Endothelial cell of umbilical vein (primary cell): ENCODE data around the gene GSX2.

Source experiments
- EZH2 ChIP-seq: IDR thresholded peaks from 2 replicates; pipeline ENCODE4 v1.6.1; 2012; ENCODE audit warnings: borderline replicate concordance, low read depth, mild to moderate bottlenecking, moderate library complexity, low read length, inconsistent platforms; ENCODE audit not compliant: severe bottlenecking
- POLR2A ChIP-seq: IDR thresholded peaks from 2 replicates; pipeline ENCODE4 v1.6.1; 2012; ENCODE audit warnings: low read depth, mild to moderate bottlenecking, control low read depth, low read length
- POLR2AphosphoS5 ChIP-seq: IDR thresholded peaks from 2 replicates; pipeline ENCODE4 v1.6.1; 2012; ENCODE audit warnings: low read depth, mild to moderate bottlenecking, control low read depth, low read length, moderate library complexity; ENCODE audit not compliant: insufficient read depth
- TF ChIP-seq, protein P1 (sequence below), 2 donors: IDR thresholded peaks; 1 replicate in 1 of 2; 2 replicates in 1 of 2; pipeline ENCODE4 v1.5.1; 2011; ENCODE audit warnings: low read length in 2 of 2, mild to moderate bottlenecking in 2 of 2, moderate library complexity in 2 of 2, control low read depth in 1 of 2, inconsistent platforms in 1 of 2, low read depth in 1 of 2; ENCODE audit not compliant: insufficient read depth in 1 of 2; ENCODE audit errors: extremely low read depth in 1 of 2
- TF ChIP-seq, protein P2 (sequence below): IDR thresholded peaks from 2 replicates; pipeline ENCODE4 v1.6.1; 2011; ENCODE audit not compliant: insufficient read depth, insufficient read length

DNA sequence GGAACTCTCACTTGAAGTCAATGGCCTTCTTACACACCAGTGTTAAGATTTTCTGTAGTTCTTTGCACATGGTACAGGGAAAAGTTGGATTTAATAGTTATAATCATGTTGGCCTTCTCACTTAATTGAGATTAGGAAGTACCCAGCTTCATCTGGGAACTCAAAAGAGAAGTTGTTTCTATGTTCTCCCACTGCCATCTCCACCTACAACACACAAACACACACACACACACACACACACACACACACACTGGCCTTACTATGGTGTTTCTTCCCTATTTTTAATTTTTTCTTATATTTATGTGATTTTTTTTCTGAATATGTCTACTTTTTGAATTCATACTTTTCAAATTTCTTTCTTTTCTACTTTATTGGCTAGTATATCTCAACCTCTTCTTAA is 25.6 kb upstream of the GSX2 start:
- TF ChIP-seq POLR2AphosphoS5: no peak
- no peak for TF ChIP-seq POLR2A
- TF ChIP-seq, protein P1, sequence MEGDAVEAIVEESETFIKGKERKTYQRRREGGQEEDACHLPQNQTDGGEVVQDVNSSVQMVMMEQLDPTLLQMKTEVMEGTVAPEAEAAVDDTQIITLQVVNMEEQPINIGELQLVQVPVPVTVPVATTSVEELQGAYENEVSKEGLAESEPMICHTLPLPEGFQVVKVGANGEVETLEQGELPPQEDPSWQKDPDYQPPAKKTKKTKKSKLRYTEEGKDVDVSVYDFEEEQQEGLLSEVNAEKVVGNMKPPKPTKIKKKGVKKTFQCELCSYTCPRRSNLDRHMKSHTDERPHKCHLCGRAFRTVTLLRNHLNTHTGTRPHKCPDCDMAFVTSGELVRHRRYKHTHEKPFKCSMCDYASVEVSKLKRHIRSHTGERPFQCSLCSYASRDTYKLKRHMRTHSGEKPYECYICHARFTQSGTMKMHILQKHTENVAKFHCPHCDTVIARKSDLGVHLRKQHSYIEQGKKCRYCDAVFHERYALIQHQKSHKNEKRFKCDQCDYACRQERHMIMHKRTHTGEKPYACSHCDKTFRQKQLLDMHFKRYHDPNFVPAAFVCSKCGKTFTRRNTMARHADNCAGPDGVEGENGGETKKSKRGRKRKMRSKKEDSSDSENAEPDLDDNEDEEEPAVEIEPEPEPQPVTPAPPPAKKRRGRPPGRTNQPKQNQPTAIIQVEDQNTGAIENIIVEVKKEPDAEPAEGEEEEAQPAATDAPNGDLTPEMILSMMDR (IDR thresholded peaks at IDR 0.05; ENCODE audit: extremely low read depth in 1 of 2, insufficient read depth in 1 of 2, low read depth in 1 of 2, low read length in 2 of 2): no peak
- TF ChIP-seq, protein P2, sequence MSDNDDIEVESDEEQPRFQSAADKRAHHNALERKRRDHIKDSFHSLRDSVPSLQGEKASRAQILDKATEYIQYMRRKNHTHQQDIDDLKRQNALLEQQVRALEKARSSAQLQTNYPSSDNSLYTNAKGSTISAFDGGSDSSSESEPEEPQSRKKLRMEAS: no peak
- no peak for TF ChIP-seq EZH2
